ENCODE results near the gene BRD7.

BRD7 gene

DNA sequence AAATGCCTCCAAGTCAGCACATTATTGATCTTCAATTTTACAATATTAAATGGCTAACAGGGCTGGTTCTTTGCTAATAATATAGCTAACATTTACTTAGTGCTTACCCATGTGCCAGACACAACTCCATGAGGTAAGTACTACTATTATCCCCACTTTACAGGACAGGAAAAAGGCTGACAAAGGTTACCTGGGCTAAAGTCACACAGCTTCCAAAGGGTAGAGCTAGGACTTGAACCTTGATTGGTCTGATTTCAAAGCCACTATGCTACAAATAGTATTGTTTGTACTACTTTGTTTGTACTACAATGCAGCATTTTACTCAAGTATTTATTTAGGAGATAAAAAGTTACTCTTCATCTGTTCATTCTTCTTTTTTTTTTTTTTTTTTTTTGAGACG, 31.9 kb downstream of the BRD7 start:
- H3K36me3 ChIP-seq (replicated peaks; ENCODE audit: low read depth, low read length), result peaks cover 43% of the 10 kb centered on the region
- no peaks in the 10 kb centered on the region for H3K9me3 ChIP-seq (ENCODE audit: insufficient read depth, low read length)
- no peak overlapping the region for H2AFZ ChIP-seq (ENCODE audit: low read depth, low read length)
- no peaks in the 10 kb centered on the region for H4K20me1 ChIP-seq (ENCODE audit: insufficient read depth, low read length)
- no peaks in the 10 kb centered on the region for H3K79me2 ChIP-seq (ENCODE audit: low read length)
- no peak overlapping the region for H3K4me2 ChIP-seq (ENCODE audit: low read length)
- no peaks in the 10 kb centered on the region for H3K4me1 ChIP-seq (ENCODE audit: low read length)
- no peaks in the 10 kb centered on the region for H3K27me3 ChIP-seq (ENCODE audit: low read depth, low read length)
- TF ChIP-seq EZH2phosphoT487 (IDR thresholded peaks at IDR 0.05; ENCODE audit: low read depth), result no peak
- TF ChIP-seq, protein P1, sequence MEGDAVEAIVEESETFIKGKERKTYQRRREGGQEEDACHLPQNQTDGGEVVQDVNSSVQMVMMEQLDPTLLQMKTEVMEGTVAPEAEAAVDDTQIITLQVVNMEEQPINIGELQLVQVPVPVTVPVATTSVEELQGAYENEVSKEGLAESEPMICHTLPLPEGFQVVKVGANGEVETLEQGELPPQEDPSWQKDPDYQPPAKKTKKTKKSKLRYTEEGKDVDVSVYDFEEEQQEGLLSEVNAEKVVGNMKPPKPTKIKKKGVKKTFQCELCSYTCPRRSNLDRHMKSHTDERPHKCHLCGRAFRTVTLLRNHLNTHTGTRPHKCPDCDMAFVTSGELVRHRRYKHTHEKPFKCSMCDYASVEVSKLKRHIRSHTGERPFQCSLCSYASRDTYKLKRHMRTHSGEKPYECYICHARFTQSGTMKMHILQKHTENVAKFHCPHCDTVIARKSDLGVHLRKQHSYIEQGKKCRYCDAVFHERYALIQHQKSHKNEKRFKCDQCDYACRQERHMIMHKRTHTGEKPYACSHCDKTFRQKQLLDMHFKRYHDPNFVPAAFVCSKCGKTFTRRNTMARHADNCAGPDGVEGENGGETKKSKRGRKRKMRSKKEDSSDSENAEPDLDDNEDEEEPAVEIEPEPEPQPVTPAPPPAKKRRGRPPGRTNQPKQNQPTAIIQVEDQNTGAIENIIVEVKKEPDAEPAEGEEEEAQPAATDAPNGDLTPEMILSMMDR (IDR thresholded peaks at IDR 0.05; ENCODE audit: low read depth, low read length), result no peak
- H3K27ac ChIP-seq (ENCODE audit: low read length), result no peak overlapping the region
- no peak overlapping the region for H3K4me3 ChIP-seq (ENCODE audit: low read length)
- H3K9ac ChIP-seq (ENCODE audit: low read length), result no peak overlapping the region

DNA sequence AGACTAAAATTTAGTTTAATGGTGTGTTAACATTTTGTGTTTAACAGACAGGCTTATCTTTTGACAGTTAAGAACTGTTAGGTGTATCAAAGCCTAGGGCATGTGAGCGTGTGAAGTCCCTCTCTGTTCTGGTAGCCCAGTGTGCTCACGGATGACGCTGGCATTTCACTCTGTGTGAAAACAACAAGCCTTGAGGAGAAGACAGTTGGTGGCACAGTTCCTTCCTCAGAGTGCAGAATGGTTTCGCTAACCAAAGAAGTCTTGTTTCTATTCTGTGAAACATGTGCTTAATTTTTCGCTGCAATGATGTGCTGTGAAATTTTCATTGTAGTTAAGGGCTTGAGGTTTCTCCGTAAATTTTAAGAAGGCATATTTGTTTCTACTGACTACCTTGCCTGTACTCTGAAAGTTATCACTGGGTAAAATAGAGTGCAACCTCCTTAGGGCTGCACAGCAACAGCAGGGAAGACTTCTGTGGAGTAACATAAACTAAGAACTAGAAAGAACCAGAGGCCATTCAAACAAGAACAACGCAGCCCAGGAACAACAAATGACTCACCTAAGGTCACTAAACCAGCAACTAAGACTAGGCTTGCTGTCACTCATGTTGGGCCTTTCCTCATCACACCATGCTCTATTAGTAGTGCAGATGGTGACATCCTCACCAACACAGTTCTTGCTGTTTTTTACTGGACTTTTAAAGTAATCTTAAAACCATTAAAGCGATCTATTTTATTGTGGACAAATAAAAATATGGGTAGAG, 33.4 kb downstream of the BRD7 start:
- Histone ChIP-seq H3K4me3 (ENCODE audit: low read length) (no peak overlapping the region), H3K9me3 (ENCODE audit: insufficient read depth, low read length) (no peaks in the 10 kb centered on the region), H2AFZ (ENCODE audit: low read depth, low read length) (no peak overlapping the region), H3K4me1 (ENCODE audit: low read length) (no peaks in the 10 kb centered on the region), H4K20me1 (ENCODE audit: insufficient read depth, low read length) (no peaks in the 10 kb centered on the region), H3K9ac (ENCODE audit: low read length) (no peak overlapping the region), H3K27me3 (ENCODE audit: low read depth, low read length) (no peaks in the 10 kb centered on the region), H3K36me3 (replicated peaks; ENCODE audit: low read depth, low read length) (peaks cover 36% of the 10 kb centered on the region), H3K79me2 (ENCODE audit: low read length) (no peaks in the 10 kb centered on the region), H3K27ac (ENCODE audit: low read length) (no peak overlapping the region), H3K4me2 (ENCODE audit: low read length) (no peak overlapping the region)
- TF ChIP-seq, protein P1 (IDR thresholded peaks at IDR 0.05; ENCODE audit: low read depth, low read length), result no peak
- TF ChIP-seq EZH2phosphoT487 (IDR thresholded peaks at IDR 0.05; ENCODE audit: low read depth), result no peak

DNA sequence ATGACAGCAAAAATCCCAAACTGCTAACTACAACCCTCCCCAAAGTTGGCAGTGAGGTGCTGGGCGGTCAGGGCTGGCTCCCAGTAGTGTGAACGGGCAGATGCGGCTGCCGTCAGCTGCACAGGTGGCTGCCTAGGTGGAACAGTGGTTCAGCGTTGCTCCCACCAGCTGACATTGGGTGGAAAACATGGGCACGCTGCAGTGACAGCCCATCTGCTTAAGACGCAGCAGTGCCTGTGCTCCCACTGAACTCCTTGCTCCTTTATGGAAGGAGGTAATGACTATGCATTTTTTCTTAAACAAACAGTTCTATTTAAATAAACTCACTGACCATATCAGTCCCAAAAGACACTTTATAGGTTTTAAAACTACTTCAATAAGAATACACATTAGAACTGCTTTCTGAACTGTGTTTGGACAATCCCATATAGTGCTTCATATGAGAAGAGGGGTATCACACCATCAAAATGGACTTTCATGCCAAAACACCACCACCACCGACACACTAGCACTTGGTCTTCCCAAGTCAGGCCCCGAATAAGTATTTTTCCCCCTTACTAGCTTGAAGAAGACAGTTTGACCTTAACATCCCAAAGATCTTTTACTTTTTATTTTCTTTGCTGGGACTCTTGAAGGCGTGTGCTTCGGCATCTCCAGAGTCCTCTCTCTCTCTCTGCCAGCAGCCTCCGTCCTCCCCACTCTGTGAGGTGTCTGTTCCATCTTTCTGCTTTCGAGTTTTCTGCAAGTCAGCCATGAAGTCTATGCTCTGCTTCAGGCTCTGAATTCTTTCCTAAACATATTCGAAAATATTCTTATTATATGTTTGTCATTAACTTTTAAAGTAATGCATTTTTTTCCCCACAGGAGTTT, 34.4 kb downstream of the BRD7 start:
- Histone ChIP-seq H2AFZ (ENCODE audit: low read depth, low read length) (no peak overlapping the region), H3K79me2 (ENCODE audit: low read length) (no peaks in the 10 kb centered on the region), H3K27me3 (ENCODE audit: low read depth, low read length) (no peaks in the 10 kb centered on the region), H3K4me3 (ENCODE audit: low read length) (no peak overlapping the region), H3K27ac (ENCODE audit: low read length) (no peak overlapping the region), H3K9ac (ENCODE audit: low read length) (no peak overlapping the region), H3K9me3 (ENCODE audit: insufficient read depth, low read length) (no peaks in the 10 kb centered on the region), H3K4me2 (ENCODE audit: low read length) (no peak overlapping the region), H3K4me1 (ENCODE audit: low read length) (no peaks in the 10 kb centered on the region), H4K20me1 (ENCODE audit: insufficient read depth, low read length) (no peaks in the 10 kb centered on the region), H3K36me3 (replicated peaks; ENCODE audit: low read depth, low read length) (peaks cover 35% of the 10 kb centered on the region)
- TF ChIP-seq, protein P1 (IDR thresholded peaks at IDR 0.05; ENCODE audit: low read depth, low read length), result no peak
- TF ChIP-seq EZH2phosphoT487 (IDR thresholded peaks at IDR 0.05; ENCODE audit: low read depth), result no peak

DNA sequence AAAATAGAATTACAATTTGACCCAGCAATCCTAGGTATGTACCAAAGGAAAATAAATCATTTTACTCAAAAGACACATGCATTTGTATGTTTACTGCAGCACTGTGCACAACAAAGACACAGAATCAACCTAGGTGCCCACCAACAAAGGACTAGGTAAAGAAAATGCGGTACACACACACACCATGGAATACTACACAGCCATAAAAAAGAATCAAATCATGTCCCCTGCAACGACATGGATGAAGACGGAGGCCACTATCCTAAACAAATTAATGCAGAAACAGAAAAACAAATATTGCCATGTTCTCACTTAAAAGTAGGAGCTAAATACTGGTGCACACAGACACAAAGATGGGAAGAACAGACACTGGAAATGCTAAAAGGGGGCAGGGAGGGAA, 36.2 kb downstream of the BRD7 start:
- TF ChIP-seq EZH2phosphoT487 (IDR thresholded peaks at IDR 0.05; ENCODE audit: low read depth), result no peak
- TF ChIP-seq, protein P1 (IDR thresholded peaks at IDR 0.05; ENCODE audit: low read depth, low read length), result no peak
- no peak overlapping the region for H3K4me3 ChIP-seq (ENCODE audit: low read length)
- H3K9ac ChIP-seq (ENCODE audit: low read length), result no peak overlapping the region
- no peaks in the 10 kb centered on the region for H4K20me1 ChIP-seq (ENCODE audit: insufficient read depth, low read length)
- peaks cover 31% of the 10 kb centered on the region for H3K36me3 ChIP-seq (replicated peaks; ENCODE audit: low read depth, low read length)
- H3K27ac ChIP-seq (ENCODE audit: low read length), result no peak overlapping the region
- no peak overlapping the region for H2AFZ ChIP-seq (ENCODE audit: low read depth, low read length)
- no peaks in the 10 kb centered on the region for H3K9me3 ChIP-seq (ENCODE audit: insufficient read depth, low read length)
- no peak overlapping the region for H3K4me2 ChIP-seq (ENCODE audit: low read length)
- peaks cover 6% of the 10 kb centered on the region; the same call in 1 of the 2 replicates for H3K4me1 ChIP-seq (ENCODE audit: low read length)
- H3K79me2 ChIP-seq (ENCODE audit: low read length), result no peaks in the 10 kb centered on the region
- no peaks in the 10 kb centered on the region for H3K27me3 ChIP-seq (ENCODE audit: low read depth, low read length)
